H1 (cell line): Measurements from ENCODE around the gene SH3PXD2A. TPM values are rescaled to one million over a fixed set of nuclear protein-coding genes. Genes with fewer than 3 reads are reported as not detected.

Source experiments
- CTCF ChIA-PET: fragments of 300-600 bp; sonication (Branson Sonifier 250); formaldehyde crosslinking; loops from one replicate; lab custom pipeline; 2021; ENCODE audit not compliant: partially characterized antibody; lab: Charles Lee
- POLR2A ChIA-PET: fragments of 300-600 bp; sonication (Branson Sonifier 250); formaldehyde crosslinking; loops from one replicate; lab custom pipeline; 2021; ENCODE audit warnings: inconsistent platforms; ENCODE audit not compliant: partially characterized antibody; lab: Charles Lee
- DNase-seq, 2 experiments: peaks; one replicate each; pipeline versions ENCODE4 v3.0.0 to v3.0.0-alpha.2; 2010 to 2022; ENCODE audit warnings: low spot score in 2 of 2, low read depth in 1 of 2, mixed read lengths in 1 of 2
- FAIRE-seq: peaks from 2 replicates; lab custom pipeline; 2011; peaks lifted over from hg19 to GRCh38; lab: Jason Lieb, UNC
- H2AFZ ChIP-seq: 2 replicates; pipeline ENCODE4 v1.8.1; 2012; ENCODE audit warnings: low read length, inconsistent platforms
- H2AK5ac ChIP-seq: 2 replicates; pipeline ENCODE4 v1.6.1; 2013; ENCODE audit warnings: low read depth, low read length
- H2BK120ac ChIP-seq: replicated peaks from 2 replicates; pipeline ENCODE3; 2013; ENCODE audit warnings: low read depth, low read length, inconsistent platforms
- H2BK12ac ChIP-seq: 2 replicates; pipeline ENCODE4 v1.6.1; 2013; ENCODE audit warnings: low read depth, low read length
- H2BK15ac ChIP-seq: 2 replicates; pipeline ENCODE4 v1.6.1; 2013; ENCODE audit warnings: low read length
- H2BK20ac ChIP-seq: 2 replicates; pipeline ENCODE4 v1.6.1; 2013; ENCODE audit warnings: low read length
- H2BK5ac ChIP-seq: 2 replicates; pipeline ENCODE4 v1.6.1; 2013; ENCODE audit warnings: low read depth, low read length
- H3K14ac ChIP-seq: 2 replicates; pipeline ENCODE4 v1.6.1; 2013; ENCODE audit warnings: inconsistent platforms; ENCODE audit not compliant: insufficient read length
- H3K18ac ChIP-seq: 2 replicates; pipeline ENCODE4 v1.6.1; 2013; ENCODE audit warnings: low read length; ENCODE audit errors: extremely low read depth
- H3K23ac ChIP-seq: 2 replicates; pipeline ENCODE4 v1.6.1; 2013; ENCODE audit warnings: inconsistent platforms; ENCODE audit not compliant: insufficient read length
- H3K23me2 ChIP-seq: 2 replicates; pipeline ENCODE4 v1.6.1; 2013; ENCODE audit warnings: low read depth, low read length
- H3K27ac ChIP-seq: 2 replicates; pipeline ENCODE4 v1.6.1; 2011; ENCODE audit warnings: low read depth, low read length, inconsistent platforms
- H3K27me3 ChIP-seq, 4 experiments: replicated peaks in 1 of 4; 1 replicate in 1 of 4; 2 replicates in 3 of 4; pipeline versions ENCODE4 v1.6.1 to v1.8.1; 2011 to 2013; ENCODE audit warnings: low read length in 3 of 4, mild to moderate bottlenecking in 3 of 4, inconsistent platforms in 2 of 4, mixed read lengths in 2 of 4, moderate library complexity in 1 of 4; ENCODE audit not compliant: control insufficient read depth in 3 of 4, insufficient read depth in 3 of 4; ENCODE audit errors: extremely low read depth in 1 of 4
- H3K36me3 ChIP-seq, 4 experiments: 2 replicates each; pipeline versions ENCODE4 v1.6.1 to v1.8.1; 2011 to 2013; ENCODE audit warnings: mild to moderate bottlenecking in 4 of 4, low read length in 3 of 4, moderate library complexity in 2 of 4, control low read depth in 1 of 4, inconsistent platforms in 1 of 4; ENCODE audit not compliant: insufficient read depth in 4 of 4, control insufficient read depth in 2 of 4
- H3K4ac ChIP-seq: replicated peaks from 2 replicates; pipeline ENCODE3; 2013; ENCODE audit warnings: low read length, low read depth, mixed read lengths, inconsistent platforms; ENCODE audit not compliant: insufficient read length
- H3K4me1 ChIP-seq, 4 experiments: replicated peaks in 1 of 4; 1 replicate in 1 of 4; 2 replicates in 3 of 4; pipeline versions ENCODE4 v1.6.1 to v1.8.1; 2011 to 2013; ENCODE audit warnings: low read length in 3 of 4, inconsistent platforms in 2 of 4, mixed read lengths in 1 of 4; ENCODE audit not compliant: insufficient read depth in 4 of 4, control insufficient read depth in 3 of 4
- H3K4me2 ChIP-seq, 2 experiments: 2 replicates each; pipeline versions ENCODE4 v1.6.1 to v1.8.1; 2011 to 2013; ENCODE audit warnings: low read depth in 2 of 2, low read length in 2 of 2, control low read depth in 1 of 2, inconsistent platforms in 1 of 2, mild to moderate bottlenecking in 1 of 2; ENCODE audit not compliant: insufficient read depth in 1 of 2
- H3K4me3 ChIP-seq, 4 experiments: fragments of 200-600, 300-600 bp in 1 of 4; sonication (generic), shearing (Covaris generic), sonication (Bioruptor Twin) in 1 of 4; 2 replicates each; pipeline versions ENCODE4 v1.5.1 to v1.8.1; 2011 to 2016; ENCODE audit warnings: low read length in 4 of 4, low read depth in 3 of 4, control low read depth in 2 of 4, inconsistent platforms in 2 of 4, mild to moderate bottlenecking in 2 of 4, mixed read lengths in 1 of 4, moderate library complexity in 1 of 4; ENCODE audit not compliant: insufficient read depth in 2 of 4; ENCODE audit errors: extremely low read depth in 1 of 4
- H3K56ac ChIP-seq: replicated peaks from 2 replicates; pipeline ENCODE3; 2013; ENCODE audit warnings: low read depth, mild to moderate bottlenecking, mixed read lengths, low read length, inconsistent platforms; ENCODE audit not compliant: insufficient read length
- H3K79me1 ChIP-seq: 2 replicates; pipeline ENCODE4 v1.6.1; 2013; ENCODE audit warnings: low read depth, low read length, control low read depth
- H3K79me2 ChIP-seq, 2 experiments: 2 replicates each; pipeline versions ENCODE4 v1.6.1 to v1.8.1; 2012 to 2013; ENCODE audit warnings: low read length in 2 of 2, mild to moderate bottlenecking in 2 of 2, inconsistent platforms in 1 of 2; ENCODE audit not compliant: insufficient read depth in 2 of 2, control insufficient read depth in 1 of 2
- H3K9ac ChIP-seq, 4 experiments: replicated peaks in 1 of 4; 1 replicate in 1 of 4; 2 replicates in 3 of 4; pipeline versions ENCODE4 v1.6.1 to v1.8.1; 2011 to 2013; ENCODE audit warnings: low read depth in 3 of 4, low read length in 3 of 4, control low read depth in 2 of 4, mild to moderate bottlenecking in 2 of 4, moderate library complexity in 2 of 4, inconsistent platforms in 1 of 4; ENCODE audit errors: extremely low read depth in 1 of 4
- H3K9me3 ChIP-seq, 2 experiments: 2 replicates each; pipeline versions ENCODE4 v1.6.1 to v1.8.1; 2012 to 2013; ENCODE audit warnings: mild to moderate bottlenecking in 2 of 2, moderate library complexity in 2 of 2, control low read depth in 1 of 2, inconsistent platforms in 1 of 2, low read depth in 1 of 2, low read length in 1 of 2, mixed read lengths in 1 of 2; ENCODE audit not compliant: insufficient read depth in 2 of 2
- H4K20me1 ChIP-seq, 2 experiments: replicated peaks in 1 of 2; 2 replicates each; pipeline versions ENCODE3 to v1.8.1; 2011 to 2013; ENCODE audit warnings: inconsistent platforms in 2 of 2, low read length in 2 of 2, mild to moderate bottlenecking in 1 of 2; ENCODE audit not compliant: insufficient read depth in 2 of 2, control insufficient read depth in 1 of 2
- H4K5ac ChIP-seq: 2 replicates; pipeline ENCODE4 v1.6.1; 2013; ENCODE audit warnings: low read length, low read depth, mixed read lengths, inconsistent platforms; ENCODE audit not compliant: insufficient read length
- H4K8ac ChIP-seq: 2 replicates; pipeline ENCODE4 v1.8.0; 2013; ENCODE audit warnings: mild to moderate bottlenecking, moderate library complexity, low read length, inconsistent platforms; ENCODE audit not compliant: insufficient read depth; ENCODE audit errors: extremely low read depth
- H4K91ac ChIP-seq: replicated peaks from 2 replicates; pipeline ENCODE3; 2013; ENCODE audit warnings: low read length, mixed read lengths, inconsistent platforms; ENCODE audit not compliant: insufficient read length
- ASH2L ChIP-seq: fragments of 200-600, 300-600 bp; sonication (generic); IDR thresholded peaks from one replicate; pipeline ENCODE4 v1.7.1; 2017; ENCODE audit warnings: low read length
- E2F6 ChIP-seq: IDR thresholded peaks from 2 replicates; pipeline ENCODE4 v1.6.1; 2012; ENCODE audit warnings: inconsistent platforms
- HDAC6 ChIP-seq: IDR thresholded peaks from one replicate; pipeline ENCODE4 v1.7.1; 2012; ENCODE audit warnings: low read depth, mild to moderate bottlenecking, inconsistent platforms, low read length, moderate library complexity
- SRF ChIP-seq: IDR thresholded peaks from 2 replicates; pipeline ENCODE4 v1.6.1; 2011; ENCODE audit warnings: mild to moderate bottlenecking, low read depth, low read length, moderate library complexity
- WGBS, 2 experiments: shearing (Covaris generic) in 1 of 2; methylation state at CpG; one replicate each; pipeline versions ENCODE4 v1.1.6 to v1.1.7; 2013 to 2015; ENCODE audit warnings: low lambda C conversion rate in 2 of 2, mixed read lengths in 2 of 2, inconsistent platforms in 1 of 2, low coverage in 1 of 2, missing lambda C conversion rate in 1 of 2; ENCODE audit not compliant: insufficient replicate concordance in 2 of 2, insufficient coverage in 1 of 2, insufficient read length in 1 of 2; ENCODE audit errors: extremely low coverage in 1 of 2, missing lambda C conversion rate in 1 of 2; 5-methylcytosine and 5-hydroxymethylcytosine counted together
- polyA plus RNA-seq, 7 experiments: library from polyadenylated mRNA; depleted of rRNA in 3 of 7; stranded (reverse) in 5 of 7; unstranded in 2 of 7; fragments of >200 nt in 5 of 7; fragments of 200-250 nt in 2 of 7; gene quantifications; 1 replicate in 5 of 7; 2 replicates in 1 of 7; 4 replicates in 1 of 7; pipeline versions ENCODE4 v1.2.1 to v1.2.3, GENCODE V29; 2011 to 2013; ENCODE audit warnings: missing spikeins in 2 of 7, mixed read lengths in 2 of 7
- total RNA-seq: library from RNA; stranded (reverse); fragmentation: NEBNext Ultra II Directional; extraction: Animal tissue kit (Norgen Biotek cat#: 25700); gene quantifications from 2 replicates; pipeline ENCODE4 v1.2.1, GENCODE V29; 2021

Gene SH3PXD2A
- total and polyA plus RNA-seq, 2 of the 8 experiments (the other 6 are each of a cell fraction or from before 2014, with no cell fraction given), result 5.4 to 16.3 TPM

- H3K4ac ChIP-seq, result no peak overlapping the region
- no peaks in the 10 kb centered on the region for H3K27me3 ChIP-seq
- ChIA-PET CTCF (interaction anchor here (1.0 to 11.3 kb wide), 14 partner anchors 11 to 279 kb away, joined by 3 to 237 read pairs (median 5); partner anchors contain the start of gene SH3PXD2A), POLR2A (interaction anchor here (1.5 kb wide), 1 partner anchor 42 kb away, joined by 3 read pairs; no protein-coding TSS in a partner anchor)
- 0 out of 2 replicates have a peak overlapping the region, but pooled peaks have one; percentile 93 for H2BK15ac ChIP-seq
- H2AFZ ChIP-seq, result no peak overlapping the region
- H2AK5ac ChIP-seq, result no peak overlapping the region
- H3K23ac ChIP-seq, result no peak overlapping the region
- no peak for DNase-seq
- no peak overlapping the region for H4K8ac ChIP-seq
- no peak overlapping the region for H4K91ac ChIP-seq
- WGBS, 2 experiments, result 84% methylated on average over 6 of the region's 6 CpGs; no CpG with 5 or more reads in 1 of the 2 experiments
- H3K9ac ChIP-seq, result no peak overlapping the region
- no peak overlapping the region for H3K4me3 ChIP-seq
- no peak overlapping the region for H3K18ac ChIP-seq
- no peak overlapping the region for H2BK5ac ChIP-seq
- H4K20me1 ChIP-seq, result no peaks in the 10 kb centered on the region
- H2BK120ac ChIP-seq, result no peak overlapping the region
- no peak overlapping the region for H3K27ac ChIP-seq
- no peaks in the 10 kb centered on the region for H3K9me3 ChIP-seq
- peaks cover 7 to 14% (median 10%) of the 10 kb centered on the region in 4 experiments for H3K4me1 ChIP-seq
- no peak overlapping the region for H3K56ac ChIP-seq
- no peaks in the 10 kb centered on the region for H3K79me1 ChIP-seq
- H3K36me3 ChIP-seq, result no peaks in the 10 kb centered on the region
- H2BK20ac ChIP-seq, result no peak overlapping the region
- H3K79me2 ChIP-seq, result no peaks in the 10 kb centered on the region
- no peak overlapping the region for H2BK12ac ChIP-seq
- H3K4me2 ChIP-seq, result no peak overlapping the region
- H3K14ac ChIP-seq, result no peak overlapping the region
- H4K5ac ChIP-seq, result no peak overlapping the region
- no peak for FAIRE-seq
- no peaks in the 10 kb centered on the region; the same call in 1 of the 2 replicates for H3K23me2 ChIP-seq
- TF ChIP-seq HDAC6 (no peak), SRF (no peak), E2F6 (no peak), ASH2L (no peak)
These were observed 90.2 kb downstream of the SH3PXD2A start for GRCh38 chr10:103765168-103765567.
